Coronary artery (tissue), 2 donors: ENCODE results near the gene COL9A3.
A peak's percentile ranks its signal among the peaks of the same experiment; 100 is the strongest.

Source experiments
- DNase-seq: peaks from one replicate; pipeline ENCODE4 v3.0.0-alpha.2; 2017; ENCODE audit warnings: low spot score
- H3K27ac ChIP-seq, 2 donors: fragments of 200-600 bp; sonication (generic); one replicate each; pipeline ENCODE4 v1.5.1; 2016 to 2019
- H3K4me3 ChIP-seq: fragments of 200-600 bp; sonication (generic); 2 replicates; pipeline ENCODE4 v1.5.1; 2016; ENCODE audit warnings: mild to moderate bottlenecking, moderate library complexity
- CTCF ChIP-seq: fragments of 200-600 bp; sonication (generic); IDR thresholded peaks from one replicate; pipeline ENCODE4 v1.5.1; 2019; ENCODE audit warnings: antibody characterized with exemption

COL9A3 gene

GRCh38 chr20:62830251-62830650, 13.4 kb downstream of the COL9A3 start:
- no peak for TF ChIP-seq CTCF
- Histone ChIP-seq H3K27ac (no peak overlapping the region), H3K4me3 (no peak overlapping the region)
- DNase-seq: no peak

- no peak for TF ChIP-seq CTCF
- Histone ChIP-seq H3K4me3 (no peak overlapping the region), H3K27ac (no peak overlapping the region)
- no peak for DNase-seq
Observed at GRCh38 chr20:62830821-62831220, 14.0 kb downstream of the COL9A3 start.

GRCh38 chr20:62831361-62831788, 14.5 kb downstream of the COL9A3 start:
- DNase-seq: no peak
- no peak for TF ChIP-seq CTCF
- Histone ChIP-seq H3K27ac (no peak overlapping the region), H3K4me3 (no peak overlapping the region)

GRCh38 chr20:62831854-62832211, 15.0 kb downstream of the COL9A3 start:
- Histone ChIP-seq H3K4me3 (no peak overlapping the region), H3K27ac (peak overlapping the region in 1 of 2 donors; percentile 28)
- DNase-seq: peak; percentile 65
- TF ChIP-seq CTCF: no peak

GRCh38 chr20:62832212-62832922, 15.5 kb downstream of the COL9A3 start:
- H3K4me3 ChIP-seq: no peak overlapping the region
- peak; percentile 70 for DNase-seq
- H3K27ac ChIP-seq: peak overlapping the region in 1 of 2 donors; percentile 28
- no peak for TF ChIP-seq CTCF

GRCh38 chr20:62832951-62833391, 16.1 kb downstream of the COL9A3 start:
- peak; percentile 70 for DNase-seq
- Histone ChIP-seq H3K27ac (no peak overlapping the region), H3K4me3 (no peak overlapping the region)
- TF ChIP-seq CTCF: no peak
